D721Med (cell line): ENCODE data around the gene NME3.

Source experiments
- DNase-seq: peaks from one replicate; pipeline ENCODE4 v3.0.0; 2011; ENCODE audit warnings: low spot score; ENCODE audit not compliant: insufficient read length
- FAIRE-seq: peaks from 2 replicates; lab custom pipeline; 2011; peaks lifted over from hg19 to GRCh38; lab: Jason Lieb, UNC
- TF ChIP-seq, protein P1 (sequence below): IDR thresholded peaks from 2 replicates; pipeline ENCODE4 v1.5.1; 2012; ENCODE audit warnings: mild to moderate bottlenecking, control low read depth; ENCODE audit not compliant: insufficient read depth; ENCODE audit errors: missing control alignments

Gene NME3

DNA sequence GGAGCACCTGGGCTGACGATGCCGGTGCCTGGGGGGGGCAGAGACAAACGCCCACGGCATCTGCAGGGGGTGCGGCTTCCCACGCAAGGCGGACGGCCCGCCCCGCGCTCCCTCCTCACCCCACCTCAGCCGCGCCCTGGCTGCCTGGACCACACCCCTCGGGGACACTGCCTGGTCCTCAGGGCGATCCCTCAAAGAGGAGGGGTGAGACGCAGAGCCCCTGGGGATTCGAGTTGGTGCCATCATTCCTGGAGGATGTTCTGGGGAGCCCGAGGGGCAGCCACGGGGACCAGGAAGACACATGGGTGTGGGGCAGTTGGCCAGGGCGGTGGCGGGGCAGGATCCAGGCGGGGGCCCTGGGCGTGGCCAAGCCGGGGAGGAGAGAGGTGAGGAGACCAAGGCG is 18.3 kb upstream of the NME3 start:
- TF ChIP-seq, protein P1, sequence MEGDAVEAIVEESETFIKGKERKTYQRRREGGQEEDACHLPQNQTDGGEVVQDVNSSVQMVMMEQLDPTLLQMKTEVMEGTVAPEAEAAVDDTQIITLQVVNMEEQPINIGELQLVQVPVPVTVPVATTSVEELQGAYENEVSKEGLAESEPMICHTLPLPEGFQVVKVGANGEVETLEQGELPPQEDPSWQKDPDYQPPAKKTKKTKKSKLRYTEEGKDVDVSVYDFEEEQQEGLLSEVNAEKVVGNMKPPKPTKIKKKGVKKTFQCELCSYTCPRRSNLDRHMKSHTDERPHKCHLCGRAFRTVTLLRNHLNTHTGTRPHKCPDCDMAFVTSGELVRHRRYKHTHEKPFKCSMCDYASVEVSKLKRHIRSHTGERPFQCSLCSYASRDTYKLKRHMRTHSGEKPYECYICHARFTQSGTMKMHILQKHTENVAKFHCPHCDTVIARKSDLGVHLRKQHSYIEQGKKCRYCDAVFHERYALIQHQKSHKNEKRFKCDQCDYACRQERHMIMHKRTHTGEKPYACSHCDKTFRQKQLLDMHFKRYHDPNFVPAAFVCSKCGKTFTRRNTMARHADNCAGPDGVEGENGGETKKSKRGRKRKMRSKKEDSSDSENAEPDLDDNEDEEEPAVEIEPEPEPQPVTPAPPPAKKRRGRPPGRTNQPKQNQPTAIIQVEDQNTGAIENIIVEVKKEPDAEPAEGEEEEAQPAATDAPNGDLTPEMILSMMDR: no peak
- no peak for DNase-seq
- no peak for FAIRE-seq

DNA sequence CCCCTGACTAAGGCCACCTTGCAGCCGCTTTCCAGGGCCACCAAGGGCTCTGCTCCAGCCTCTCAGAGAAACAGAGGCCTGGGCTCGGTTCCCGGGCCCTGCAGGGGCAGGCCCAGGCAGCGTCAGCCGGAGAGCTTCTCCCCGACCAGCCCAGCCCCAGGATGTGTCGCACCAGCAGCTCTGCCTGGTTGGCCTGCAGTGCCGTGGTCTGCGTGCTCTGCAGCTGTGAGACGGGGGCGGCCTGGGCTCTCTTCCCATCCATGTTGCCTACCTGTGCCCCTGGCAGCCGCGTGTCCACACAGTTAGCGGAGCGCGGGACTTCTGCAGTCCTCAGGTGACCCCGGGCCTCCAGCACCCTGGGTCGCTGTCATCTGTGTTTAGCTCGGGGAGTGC is 17.4 kb upstream of the NME3 start:
- DNase-seq (no peak), FAIRE-seq (no peak)
- TF ChIP-seq, protein P1: no peak

DNA sequence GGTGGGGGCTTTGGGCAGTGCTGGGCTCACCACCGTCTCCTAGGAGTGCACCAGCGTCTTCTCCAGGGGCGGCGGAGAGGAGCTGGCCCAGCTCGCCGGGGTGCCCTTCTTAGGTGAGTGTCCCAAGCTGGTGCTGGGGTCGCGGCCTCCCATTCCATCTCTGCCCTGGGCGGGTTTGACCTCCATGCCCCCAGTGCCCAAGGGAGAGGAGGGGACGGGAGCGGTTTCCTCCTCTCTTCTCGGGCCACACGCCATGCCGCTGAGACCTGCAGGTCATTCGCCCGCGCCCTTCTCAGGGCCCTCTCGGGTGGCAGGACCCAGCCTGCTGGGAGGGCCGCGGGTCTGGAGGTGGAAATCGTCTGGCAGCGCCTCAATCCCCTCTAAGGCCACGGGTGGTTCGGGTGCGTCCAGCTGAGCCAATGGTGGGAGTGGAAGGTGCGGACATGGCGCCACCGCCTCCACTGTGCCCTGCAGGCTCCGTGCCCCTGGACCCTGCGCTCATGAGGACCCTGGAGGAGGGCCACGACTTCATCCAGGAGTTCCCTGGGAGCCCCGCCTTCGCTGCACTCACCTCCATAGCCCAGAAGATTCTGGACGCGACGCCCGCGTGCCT is 16.9 kb upstream of the NME3 start:
- no peak for DNase-seq
- FAIRE-seq: no peak
- TF ChIP-seq, protein P1: no peak

DNA sequence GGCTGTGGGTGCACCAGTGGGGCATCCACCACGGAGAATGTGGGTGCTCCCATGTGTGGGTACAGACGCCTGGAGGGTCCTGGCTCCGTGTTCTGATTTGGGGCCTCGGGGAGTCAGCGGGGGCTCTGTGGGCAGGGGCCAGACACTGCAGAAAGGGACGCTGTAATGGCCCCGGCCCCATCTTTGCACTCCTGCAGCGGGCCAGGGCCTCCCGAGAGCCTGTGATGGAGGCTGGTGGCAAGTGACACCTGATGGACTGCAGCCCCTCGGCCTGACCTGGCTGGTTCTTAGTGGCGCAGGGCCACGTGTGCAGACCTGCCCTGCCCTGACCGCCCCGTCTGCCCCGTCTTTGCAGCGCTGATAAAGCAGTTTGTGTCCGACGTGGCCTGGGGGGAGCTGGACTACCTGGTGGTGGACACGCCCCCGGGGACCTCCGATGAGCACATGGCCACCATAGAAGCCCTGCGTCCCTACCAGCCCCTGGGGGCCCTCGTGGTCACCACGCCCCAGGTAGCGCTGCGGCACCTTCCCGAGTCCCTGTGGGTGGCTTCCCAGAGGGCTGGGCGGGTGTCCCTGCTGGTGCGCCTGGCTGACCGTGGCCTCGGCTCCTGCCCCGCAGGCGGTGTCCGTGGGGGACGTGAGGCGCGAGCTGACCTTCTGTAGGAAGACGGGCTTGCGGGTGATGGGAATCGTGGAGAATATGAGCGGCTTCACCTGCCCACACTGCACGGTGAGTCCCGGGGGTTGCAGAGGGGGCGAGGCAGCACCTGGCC is 16.2 kb upstream of the NME3 start:
- DNase-seq: no peak
- TF ChIP-seq, protein P1: no peak
- no peak for FAIRE-seq

DNA sequence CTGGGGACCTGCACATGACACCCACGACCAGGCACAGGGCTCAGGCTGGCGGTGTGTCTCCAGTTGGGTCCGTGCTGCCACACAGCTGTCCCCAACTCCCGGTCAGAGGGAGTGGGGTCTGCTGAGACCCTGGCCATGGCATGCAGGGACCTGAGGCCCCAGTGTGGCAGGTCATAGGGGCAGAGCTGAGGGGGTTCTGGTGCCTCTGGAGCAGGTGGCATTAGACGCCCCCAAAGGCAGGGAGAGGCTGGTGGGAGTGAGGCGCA is 15.6 kb upstream of the NME3 start:
- TF ChIP-seq, protein P1: no peak
- DNase-seq (no peak), FAIRE-seq (no peak)

DNA sequence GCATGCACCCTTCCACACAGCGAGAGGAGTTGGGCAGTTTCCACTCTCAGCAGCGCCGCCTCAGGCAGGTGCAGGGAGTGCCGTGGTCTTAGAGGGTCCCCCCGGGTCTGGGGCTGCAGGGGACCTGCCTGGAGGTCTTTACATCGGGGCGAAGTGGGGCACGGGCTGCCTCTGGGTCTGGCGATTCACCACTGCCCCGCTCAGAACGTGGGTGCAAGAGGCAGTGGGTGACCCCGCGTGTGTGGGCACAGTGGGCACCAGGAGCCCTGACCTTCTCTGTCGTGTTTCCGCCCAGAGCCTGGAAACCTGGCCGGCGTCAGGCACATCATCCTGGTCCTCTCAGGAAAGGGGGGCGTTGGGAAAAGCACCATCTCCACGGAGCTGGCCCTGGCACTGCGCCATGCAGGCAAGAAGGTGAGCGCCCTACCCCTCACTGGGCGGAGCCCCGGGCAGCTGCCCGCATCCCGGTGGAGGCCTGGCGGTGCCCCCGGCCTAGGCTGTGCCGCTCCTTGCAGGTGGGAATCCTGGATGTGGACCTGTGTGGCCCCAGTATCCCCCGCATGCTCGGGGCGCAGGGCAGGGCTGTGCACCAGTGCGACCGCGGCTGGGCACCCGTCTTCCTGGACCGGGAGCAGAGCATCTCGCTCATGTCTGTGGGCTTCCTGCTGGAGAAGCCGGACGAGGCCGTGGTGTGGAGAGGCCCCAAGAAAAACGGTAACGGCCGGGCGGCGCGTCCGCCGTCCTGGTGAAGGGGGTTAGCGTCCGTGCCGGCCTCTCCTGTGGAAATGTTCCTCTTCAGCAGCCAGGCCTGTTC is 15.1 kb upstream of the NME3 start:
- FAIRE-seq: no peak
- no peak for DNase-seq
- TF ChIP-seq, protein P1: no peak
